SH-SY5Y (cell line): ENCODE data around the gene UGP2.

Experiments
- GATA2 ChIP-seq: IDR thresholded peaks from 2 replicates; pipeline ENCODE4 v1.6.1; 2011; ENCODE audit warnings: mild to moderate bottlenecking, low read depth, low read length
- GATA3 ChIP-seq: IDR thresholded peaks from 2 replicates; pipeline ENCODE4 v1.6.1; 2011; ENCODE audit warnings: low read depth, mild to moderate bottlenecking, low read length, moderate library complexity

DNA sequence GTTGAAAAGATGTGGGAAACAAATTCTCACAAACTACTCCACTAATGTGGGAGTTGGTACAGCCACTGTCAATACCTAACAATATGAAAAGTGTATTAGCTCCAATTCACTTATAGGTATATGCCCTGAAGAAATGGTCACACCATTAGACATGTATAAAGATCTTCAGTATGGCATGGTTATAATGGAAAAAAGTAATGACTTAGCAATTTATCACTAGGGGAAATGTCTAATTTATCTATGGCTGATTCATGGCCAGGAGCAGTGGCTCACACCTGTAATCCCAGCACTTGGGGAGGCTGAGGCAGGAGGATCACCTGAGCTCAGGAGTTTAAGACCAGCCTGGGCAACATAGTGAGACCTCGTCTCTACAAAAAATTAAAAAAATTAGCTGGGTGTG, 52.5 kb downstream of the UGP2 start:
- TF ChIP-seq GATA2 (no peak), GATA3 (no peak)
